AG04449 (cell line): ENCODE measurements around the gene WDR45.

Experiments
- CTCF ChIA-PET: fragments of 350-600 bp; formaldehyde crosslinking; extraction: SDS; loops from one replicate; lab custom pipeline; 2021; ENCODE audit warnings: antibody characterized with exemption; lab: Yijun Ruan, JAX
- POLR2A ChIA-PET: fragments of 400-600, 350-600 bp; formaldehyde crosslinking; extraction: SDS; loops from one replicate; lab custom pipeline; 2020; ENCODE audit warnings: antibody characterized with exemption, inconsistent platforms; lab: Yijun Ruan, JAX
- DNase-seq: peaks from one replicate; pipeline ENCODE4 v3.0.0-alpha.2; 2010; ENCODE audit warnings: low read depth, low spot score
- H3K4me3 ChIP-seq: 2 replicates; pipeline ENCODE4 v1.5.1; 2011; ENCODE audit warnings: low read depth, mild to moderate bottlenecking, control low read depth, low read length
- TF ChIP-seq, protein P1 (sequence below): IDR thresholded peaks from one replicate; pipeline ENCODE4 v1.5.1; 2011; ENCODE audit warnings: mild to moderate bottlenecking, moderate library complexity, low read length, control low read depth, inconsistent platforms; ENCODE audit not compliant: insufficient read depth; ENCODE audit errors: missing control alignments

The WDR45 gene

DNA sequence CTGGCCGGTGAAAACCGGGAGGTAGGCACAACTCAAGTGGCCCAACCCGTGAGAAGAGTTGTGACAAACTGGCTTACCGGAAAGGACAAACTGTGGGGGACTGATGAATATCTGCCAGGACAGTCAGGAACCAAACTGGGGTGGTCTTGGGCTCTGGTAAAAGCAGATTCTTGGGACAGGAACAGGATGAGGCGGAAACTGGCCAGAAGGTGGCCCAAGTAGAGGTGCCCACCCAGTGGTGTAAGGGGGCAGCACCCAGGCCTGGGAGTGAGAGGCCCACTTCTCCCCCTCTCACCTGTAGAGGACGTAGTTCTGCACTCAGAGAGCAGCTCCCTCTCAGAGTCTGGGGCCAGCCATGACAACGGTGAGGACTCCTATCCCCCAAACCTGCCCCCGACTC is 15.0 kb downstream of the WDR45 start:
- DNase-seq: no peak
- no peak overlapping the region for H3K4me3 ChIP-seq
- ChIA-PET POLR2A (interaction anchor here (1.3 kb wide), 1 partner anchor 21 kb away, joined by 4 read pairs; no protein-coding TSS in a partner anchor), CTCF (interaction anchor here (0.8 kb wide), 1 partner anchor 9 kb away, joined by 3 read pairs; no protein-coding TSS in a partner anchor)
- TF ChIP-seq, protein P1, sequence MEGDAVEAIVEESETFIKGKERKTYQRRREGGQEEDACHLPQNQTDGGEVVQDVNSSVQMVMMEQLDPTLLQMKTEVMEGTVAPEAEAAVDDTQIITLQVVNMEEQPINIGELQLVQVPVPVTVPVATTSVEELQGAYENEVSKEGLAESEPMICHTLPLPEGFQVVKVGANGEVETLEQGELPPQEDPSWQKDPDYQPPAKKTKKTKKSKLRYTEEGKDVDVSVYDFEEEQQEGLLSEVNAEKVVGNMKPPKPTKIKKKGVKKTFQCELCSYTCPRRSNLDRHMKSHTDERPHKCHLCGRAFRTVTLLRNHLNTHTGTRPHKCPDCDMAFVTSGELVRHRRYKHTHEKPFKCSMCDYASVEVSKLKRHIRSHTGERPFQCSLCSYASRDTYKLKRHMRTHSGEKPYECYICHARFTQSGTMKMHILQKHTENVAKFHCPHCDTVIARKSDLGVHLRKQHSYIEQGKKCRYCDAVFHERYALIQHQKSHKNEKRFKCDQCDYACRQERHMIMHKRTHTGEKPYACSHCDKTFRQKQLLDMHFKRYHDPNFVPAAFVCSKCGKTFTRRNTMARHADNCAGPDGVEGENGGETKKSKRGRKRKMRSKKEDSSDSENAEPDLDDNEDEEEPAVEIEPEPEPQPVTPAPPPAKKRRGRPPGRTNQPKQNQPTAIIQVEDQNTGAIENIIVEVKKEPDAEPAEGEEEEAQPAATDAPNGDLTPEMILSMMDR: no peak

DNA sequence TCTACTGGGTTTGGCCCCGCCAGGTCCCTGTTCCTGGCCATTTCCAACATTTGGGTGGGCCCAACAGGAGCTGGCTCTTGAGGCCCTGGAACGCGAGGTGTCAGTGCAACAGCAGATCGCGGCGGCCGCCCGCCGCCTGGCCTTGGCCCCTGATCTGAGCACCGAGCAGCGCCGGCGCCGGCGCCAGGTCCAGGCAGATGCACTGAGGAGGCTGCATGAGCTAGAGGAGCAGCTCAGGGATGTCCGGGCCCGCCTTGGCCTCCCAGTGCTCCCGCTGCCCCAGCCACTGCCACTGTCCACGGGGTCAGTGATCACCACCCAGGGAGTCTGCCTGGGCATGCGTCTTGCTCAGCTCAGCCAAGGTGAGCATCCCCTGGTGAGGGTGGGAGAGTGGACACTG is 15.4 kb downstream of the WDR45 start:
- TF ChIP-seq, protein P1: no peak
- ChIA-PET POLR2A (no interaction called here), CTCF (no interaction called here)
- no peak overlapping the region for H3K4me3 ChIP-seq
- DNase-seq: no peak

DNA sequence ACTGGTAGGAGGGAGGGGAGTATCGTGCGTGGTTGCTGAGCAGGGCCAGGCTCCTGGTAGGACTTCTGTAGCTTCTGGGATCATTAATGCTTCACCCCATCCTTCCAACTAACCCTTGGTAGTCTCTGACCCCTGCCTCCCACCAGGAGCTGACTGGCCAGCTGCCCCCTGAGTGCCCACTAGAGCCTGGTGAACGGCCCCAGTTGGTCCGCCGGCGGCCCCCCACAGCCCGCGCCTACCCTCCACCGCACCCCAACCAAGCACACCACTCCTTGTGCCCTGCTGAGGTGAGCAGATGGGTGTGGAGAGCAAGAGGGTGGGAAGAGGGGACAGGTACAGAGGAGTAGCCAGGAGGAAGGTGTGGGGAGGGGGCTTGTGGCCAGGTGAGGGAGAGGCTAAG is 16.0 kb downstream of the WDR45 start:
- no peak overlapping the region for H3K4me3 ChIP-seq
- CTCF ChIA-PET: no interaction called here
- no peak for DNase-seq
- POLR2A ChIA-PET: no interaction called here
- TF ChIP-seq, protein P1: no peak

DNA sequence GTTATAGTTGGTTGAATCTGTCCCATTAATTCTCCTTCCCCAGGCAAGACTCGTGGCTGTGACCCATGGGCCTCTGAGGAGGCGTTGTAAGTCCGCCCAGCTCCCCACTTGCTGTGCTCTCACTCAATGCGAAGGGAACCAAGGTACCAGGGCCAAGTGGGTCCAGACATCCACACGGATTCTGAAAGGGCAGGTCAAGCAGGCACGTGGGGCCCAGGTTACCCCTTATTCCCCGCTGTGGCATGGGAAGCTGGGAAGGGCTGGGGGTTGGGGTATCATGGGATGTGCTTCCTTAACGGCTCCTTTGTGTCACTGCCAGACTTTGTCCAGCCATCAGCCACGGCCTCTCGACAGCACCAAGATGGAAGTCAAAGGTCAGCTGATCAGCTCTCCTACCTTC is 17.8 kb downstream of the WDR45 start:
- TF ChIP-seq, protein P1: no peak
- no peak for DNase-seq
- ChIA-PET CTCF (no interaction called here), POLR2A (no interaction called here)
- H3K4me3 ChIP-seq: no peak overlapping the region

DNA sequence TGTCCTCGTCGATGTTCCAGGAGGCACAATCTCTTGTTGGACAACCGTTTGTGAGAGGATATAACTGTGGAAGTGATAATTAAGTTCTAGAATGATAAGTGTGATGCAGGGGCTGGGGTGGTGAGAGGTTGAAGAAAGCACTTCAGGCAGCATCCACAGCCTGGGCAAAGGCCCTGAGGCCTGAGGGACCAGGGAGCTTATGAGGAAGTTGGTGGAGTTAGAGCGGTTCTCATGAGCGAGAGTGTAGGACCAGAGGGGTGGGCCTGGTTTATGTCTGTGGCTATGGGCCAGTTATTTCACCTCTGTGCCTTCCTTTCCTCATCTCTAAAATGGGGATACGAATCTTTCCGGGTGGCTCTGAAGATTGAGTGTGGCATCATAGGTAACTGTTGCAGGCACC is 18.2 kb downstream of the WDR45 start:
- CTCF ChIA-PET: interaction anchor here (1.0 to 1.2 kb wide), 2 partner anchors 90 to 94 kb away, joined by 3 read pairs; partner anchors contain the start of gene KCND1
- POLR2A ChIA-PET: no interaction called here
- no peak for DNase-seq
- TF ChIP-seq, protein P1: no peak
- no peak overlapping the region for H3K4me3 ChIP-seq

DNA sequence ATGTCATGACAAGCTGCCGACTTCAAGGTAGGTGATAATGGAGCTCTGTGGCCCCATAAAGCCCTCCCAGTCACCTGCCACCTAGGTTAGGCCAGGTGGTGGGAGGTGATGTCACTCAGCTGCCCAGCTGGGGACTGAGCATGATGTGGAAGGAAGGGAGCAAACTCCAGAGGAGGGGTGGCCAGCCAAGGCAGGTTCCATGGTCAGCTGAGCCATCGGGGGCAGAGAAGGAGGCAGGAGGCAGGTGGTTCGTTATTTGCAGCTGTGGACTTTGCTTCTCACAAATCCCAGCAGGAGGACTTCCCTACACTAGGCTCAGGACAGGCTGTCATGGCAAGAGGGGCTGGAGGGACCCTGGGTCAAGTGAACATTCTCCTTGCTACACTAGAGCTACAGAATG is 18.8 kb downstream of the WDR45 start:
- TF ChIP-seq, protein P1: no peak
- no peak for DNase-seq
- ChIA-PET CTCF (interaction anchor here (1.0 to 1.2 kb wide), 2 partner anchors 89 to 95 kb away, joined by 3 read pairs; partner anchors contain the start of gene KCND1), POLR2A (no interaction called here)
- no peak overlapping the region for H3K4me3 ChIP-seq
